Liver (tissue), 9 donors: ENCODE data around the gene SGIP1. TPM values are rescaled to one million over a fixed set of nuclear protein-coding genes. Genes with fewer than 3 reads are reported as not detected.

ENCODE experiments used
- DNase-seq: peaks from one replicate; pipeline ENCODE4 v3.0.0-alpha.2; 2017; ENCODE audit warnings: low spot score
- H3K27ac ChIP-seq, 2 donors: one replicate each; pipeline ENCODE4 v1.7.0; 2013; ENCODE audit warnings: inconsistent platforms in 2 of 2, low read length in 2 of 2, control low read depth in 1 of 2, low read depth in 1 of 2, mild to moderate bottlenecking in 1 of 2
- H3K27me3 ChIP-seq, 4 donors: one replicate each; pipeline versions ENCODE4 v1.6.1 to v1.7.0; 2013; ENCODE audit warnings: low read length in 3 of 4, inconsistent platforms in 1 of 4, mild to moderate bottlenecking in 1 of 4, moderate library complexity in 1 of 4; ENCODE audit not compliant: control insufficient read depth in 4 of 4, insufficient read depth in 4 of 4
- H3K36me3 ChIP-seq, 4 donors: one replicate each; pipeline versions ENCODE4 v1.6.1 to v1.7.0; 2013; ENCODE audit warnings: low read length in 3 of 4, mild to moderate bottlenecking in 3 of 4, low read depth in 1 of 4, moderate library complexity in 1 of 4; ENCODE audit not compliant: control insufficient read depth in 4 of 4, insufficient read depth in 3 of 4
- H3K4me1 ChIP-seq, 4 donors: one replicate each; pipeline versions ENCODE4 v1.6.1 to v1.7.0; 2013; ENCODE audit warnings: low read length in 3 of 4, mild to moderate bottlenecking in 3 of 4, moderate library complexity in 1 of 4; ENCODE audit not compliant: control insufficient read depth in 4 of 4, insufficient read depth in 4 of 4
- H3K4me3 ChIP-seq, 3 donors: one replicate each; pipeline versions ENCODE4 v1.6.1 to v1.7.0; 2013; ENCODE audit warnings: low read length in 3 of 3, control low read depth in 1 of 3, low read depth in 1 of 3, mild to moderate bottlenecking in 1 of 3
- H3K9ac ChIP-seq, 2 donors: one replicate each; pipeline ENCODE4 v1.7.0; 2013; ENCODE audit warnings: low read length in 2 of 2, mild to moderate bottlenecking in 2 of 2, moderate library complexity in 2 of 2, control low read depth in 1 of 2, low read depth in 1 of 2
- H3K9me3 ChIP-seq, 4 donors: one replicate each; pipeline versions ENCODE4 v1.6.1 to v1.7.0; 2013; ENCODE audit warnings: low read length in 3 of 4; ENCODE audit not compliant: control insufficient read depth in 4 of 4
- EGR1 ChIP-seq, 2 donors: IDR thresholded peaks; 2 replicates each; pipeline ENCODE4 v1.6.1; 2016 to 2018; ENCODE audit warnings: antibody characterized with exemption in 2 of 2, low read depth in 2 of 2
- FOXA1 ChIP-seq: IDR thresholded peaks from 2 replicates; pipeline ENCODE4 v1.6.1; 2016; ENCODE audit warnings: antibody characterized with exemption
- FOXA2 ChIP-seq: IDR thresholded peaks from 2 replicates; pipeline ENCODE4 v1.6.1; 2016; ENCODE audit warnings: antibody characterized with exemption
- GABPA ChIP-seq, 2 donors: IDR thresholded peaks in 1 of 2; conservative IDR thresholded peaks in 1 of 2; 2 replicates each; pipeline ENCODE4 v1.6.1; 2016; ENCODE audit warnings: antibody characterized with exemption in 2 of 2, mild to moderate bottlenecking in 1 of 2, moderate library complexity in 1 of 2
- HNF4A ChIP-seq, 2 donors: conservative IDR thresholded peaks; 2 replicates each; pipeline ENCODE4 v1.6.1; 2016; ENCODE audit warnings: antibody characterized with exemption in 2 of 2, mild to moderate bottlenecking in 2 of 2
- HNF4G ChIP-seq: IDR thresholded peaks from 2 replicates; pipeline ENCODE4 v1.6.1; 2016; ENCODE audit warnings: antibody characterized with exemption
- JUND ChIP-seq, 2 donors: IDR thresholded peaks; 2 replicates each; pipeline ENCODE4 v1.6.1; 2016; ENCODE audit warnings: antibody characterized with exemption in 2 of 2
- NR2F2 ChIP-seq: IDR thresholded peaks from 2 replicates; pipeline ENCODE4 v1.6.1; 2016; ENCODE audit warnings: antibody characterized with exemption
- RAD21 ChIP-seq, 2 donors: IDR thresholded peaks; 2 replicates each; pipeline ENCODE4 v1.6.1; 2016; ENCODE audit warnings: antibody characterized with exemption in 2 of 2, mild to moderate bottlenecking in 2 of 2
- RXRA ChIP-seq, 2 donors: IDR thresholded peaks; 2 replicates each; pipeline ENCODE4 v1.6.1; 2017 to 2018; ENCODE audit warnings: antibody characterized with exemption in 2 of 2, mild to moderate bottlenecking in 1 of 2
- SP1 ChIP-seq: IDR thresholded peaks from 2 replicates; pipeline ENCODE4 v1.6.1; 2018; ENCODE audit warnings: antibody characterized with exemption, mild to moderate bottlenecking
- TAF1 ChIP-seq: conservative IDR thresholded peaks from 2 replicates; pipeline ENCODE4 v1.6.1; 2016; ENCODE audit warnings: antibody characterized with exemption, mild to moderate bottlenecking
- YY1 ChIP-seq: IDR thresholded peaks from 2 replicates; pipeline ENCODE4 v1.6.1; 2016; ENCODE audit warnings: antibody characterized with exemption, mild to moderate bottlenecking
- WGBS: extraction: QIAGEN DNeasy Blood & Tissue Kit; methylation state at CpG from one replicate; pipeline ENCODE4 v1.1.7; 2013; 5-methylcytosine and 5-hydroxymethylcytosine counted together
- polyA plus RNA-seq, 2 donors: library from polyadenylated mRNA; stranded (reverse) in 1 of 2; unstranded in 1 of 2; fragments of 200-250 nt in 1 of 2; fragments of >200 nt in 1 of 2; fragmentation: Nextera tagmentation in 1 of 2; extraction: Ambion mirVana in 1 of 2; gene quantifications; one replicate each; pipeline versions ENCODE4 v1.2.1 to v1.2.3, GENCODE V29; 2013 to 2015
- total RNA-seq, 2 donors: library from RNA; depleted of rRNA; stranded (reverse); fragments of >200 nt; gene quantifications; one replicate each; pipeline ENCODE4 v1.2.3, GENCODE V29; 2014
- TF ChIP-seq, protein P1 (sequence below): IDR thresholded peaks from 2 replicates; pipeline ENCODE4 v1.6.1; 2016; ENCODE audit warnings: antibody characterized with exemption
- TF ChIP-seq, protein P2 (sequence below): fragments of 150-350 bp; IDR thresholded peaks from 2 replicates; pipeline ENCODE4 v1.5.1; 2017; ENCODE audit warnings: improper control_type of control experiment, low read depth, low read length; ENCODE audit not compliant: missing input control
- TF ChIP-seq, protein P3 (sequence below): IDR thresholded peaks from 2 replicates; pipeline ENCODE4 v1.6.1; 2016; ENCODE audit warnings: antibody characterized with exemption, mild to moderate bottlenecking
- TF ChIP-seq, protein P4 (sequence below): IDR thresholded peaks from 2 replicates; pipeline ENCODE4 v1.6.1; 2016; ENCODE audit warnings: antibody characterized with exemption
- TF ChIP-seq, protein P5 (sequence below): IDR thresholded peaks from 2 replicates; pipeline ENCODE4 v1.6.1; 2016; ENCODE audit warnings: antibody characterized with exemption
- donor health status: healthy.
- donor health status: healthy.
- donor health status: healthy.
- donor health status: healthy.
- donor health status: healthy.

Gene SGIP1
- total and polyA plus RNA-seq, 4 donors: 0.09 to 2.5 (median 0.38) TPM

DNA sequence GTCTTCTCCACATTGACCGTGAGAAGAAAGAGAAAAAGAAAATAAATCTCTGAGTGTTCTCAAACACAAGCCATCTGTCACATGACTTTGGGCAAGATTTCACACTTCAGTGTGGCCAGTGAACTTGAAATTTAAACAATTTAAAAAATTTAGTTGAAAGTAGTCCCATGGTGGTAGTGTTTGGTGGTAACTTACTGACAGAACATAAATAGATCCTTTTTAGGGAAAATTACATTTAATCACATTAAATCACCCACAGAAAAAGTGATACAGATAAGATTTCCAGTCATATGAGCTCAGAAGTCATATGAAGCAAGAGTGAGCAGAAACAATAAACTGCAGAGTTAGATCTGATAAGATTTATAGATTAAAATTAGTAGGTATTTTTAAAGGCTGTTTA, 31.9 kb upstream of the SGIP1 start:
- TF ChIP-seq EGR1 (IDR thresholded peaks at IDR 0.05; ENCODE audit: low read depth in 2 of 2) (no peak), HNF4A (conservative IDR thresholded peaks at IDR 0.05) (no peak), YY1 (no peak), FOXA1 (no peak), HNF4G (no peak), RAD21 (IDR thresholded peaks at IDR 0.05) (no peak), RXRA (IDR thresholded peaks at IDR 0.05) (no peak), TAF1 (no peak), FOXA2 (no peak), GABPA (IDR thresholded peaks at IDR 0.05 in 1 of 2, conservative IDR thresholded peaks at IDR 0.05 in 1 of 2) (no peak), SP1 (no peak), JUND (IDR thresholded peaks at IDR 0.05) (no peak), NR2F2 (no peak)
- TF ChIP-seq, protein P1, sequence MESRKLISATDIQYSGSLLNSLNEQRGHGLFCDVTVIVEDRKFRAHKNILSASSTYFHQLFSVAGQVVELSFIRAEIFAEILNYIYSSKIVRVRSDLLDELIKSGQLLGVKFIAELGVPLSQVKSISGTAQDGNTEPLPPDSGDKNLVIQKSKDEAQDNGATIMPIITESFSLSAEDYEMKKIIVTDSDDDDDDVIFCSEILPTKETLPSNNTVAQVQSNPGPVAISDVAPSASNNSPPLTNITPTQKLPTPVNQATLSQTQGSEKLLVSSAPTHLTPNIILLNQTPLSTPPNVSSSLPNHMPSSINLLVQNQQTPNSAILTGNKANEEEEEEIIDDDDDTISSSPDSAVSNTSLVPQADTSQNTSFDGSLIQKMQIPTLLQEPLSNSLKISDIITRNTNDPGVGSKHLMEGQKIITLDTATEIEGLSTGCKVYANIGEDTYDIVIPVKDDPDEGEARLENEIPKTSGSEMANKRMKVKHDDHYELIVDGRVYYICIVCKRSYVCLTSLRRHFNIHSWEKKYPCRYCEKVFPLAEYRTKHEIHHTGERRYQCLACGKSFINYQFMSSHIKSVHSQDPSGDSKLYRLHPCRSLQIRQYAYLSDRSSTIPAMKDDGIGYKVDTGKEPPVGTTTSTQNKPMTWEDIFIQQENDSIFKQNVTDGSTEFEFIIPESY: no peak
- TF ChIP-seq, protein P2, sequence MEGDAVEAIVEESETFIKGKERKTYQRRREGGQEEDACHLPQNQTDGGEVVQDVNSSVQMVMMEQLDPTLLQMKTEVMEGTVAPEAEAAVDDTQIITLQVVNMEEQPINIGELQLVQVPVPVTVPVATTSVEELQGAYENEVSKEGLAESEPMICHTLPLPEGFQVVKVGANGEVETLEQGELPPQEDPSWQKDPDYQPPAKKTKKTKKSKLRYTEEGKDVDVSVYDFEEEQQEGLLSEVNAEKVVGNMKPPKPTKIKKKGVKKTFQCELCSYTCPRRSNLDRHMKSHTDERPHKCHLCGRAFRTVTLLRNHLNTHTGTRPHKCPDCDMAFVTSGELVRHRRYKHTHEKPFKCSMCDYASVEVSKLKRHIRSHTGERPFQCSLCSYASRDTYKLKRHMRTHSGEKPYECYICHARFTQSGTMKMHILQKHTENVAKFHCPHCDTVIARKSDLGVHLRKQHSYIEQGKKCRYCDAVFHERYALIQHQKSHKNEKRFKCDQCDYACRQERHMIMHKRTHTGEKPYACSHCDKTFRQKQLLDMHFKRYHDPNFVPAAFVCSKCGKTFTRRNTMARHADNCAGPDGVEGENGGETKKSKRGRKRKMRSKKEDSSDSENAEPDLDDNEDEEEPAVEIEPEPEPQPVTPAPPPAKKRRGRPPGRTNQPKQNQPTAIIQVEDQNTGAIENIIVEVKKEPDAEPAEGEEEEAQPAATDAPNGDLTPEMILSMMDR: no peak
- TF ChIP-seq, protein P3, sequence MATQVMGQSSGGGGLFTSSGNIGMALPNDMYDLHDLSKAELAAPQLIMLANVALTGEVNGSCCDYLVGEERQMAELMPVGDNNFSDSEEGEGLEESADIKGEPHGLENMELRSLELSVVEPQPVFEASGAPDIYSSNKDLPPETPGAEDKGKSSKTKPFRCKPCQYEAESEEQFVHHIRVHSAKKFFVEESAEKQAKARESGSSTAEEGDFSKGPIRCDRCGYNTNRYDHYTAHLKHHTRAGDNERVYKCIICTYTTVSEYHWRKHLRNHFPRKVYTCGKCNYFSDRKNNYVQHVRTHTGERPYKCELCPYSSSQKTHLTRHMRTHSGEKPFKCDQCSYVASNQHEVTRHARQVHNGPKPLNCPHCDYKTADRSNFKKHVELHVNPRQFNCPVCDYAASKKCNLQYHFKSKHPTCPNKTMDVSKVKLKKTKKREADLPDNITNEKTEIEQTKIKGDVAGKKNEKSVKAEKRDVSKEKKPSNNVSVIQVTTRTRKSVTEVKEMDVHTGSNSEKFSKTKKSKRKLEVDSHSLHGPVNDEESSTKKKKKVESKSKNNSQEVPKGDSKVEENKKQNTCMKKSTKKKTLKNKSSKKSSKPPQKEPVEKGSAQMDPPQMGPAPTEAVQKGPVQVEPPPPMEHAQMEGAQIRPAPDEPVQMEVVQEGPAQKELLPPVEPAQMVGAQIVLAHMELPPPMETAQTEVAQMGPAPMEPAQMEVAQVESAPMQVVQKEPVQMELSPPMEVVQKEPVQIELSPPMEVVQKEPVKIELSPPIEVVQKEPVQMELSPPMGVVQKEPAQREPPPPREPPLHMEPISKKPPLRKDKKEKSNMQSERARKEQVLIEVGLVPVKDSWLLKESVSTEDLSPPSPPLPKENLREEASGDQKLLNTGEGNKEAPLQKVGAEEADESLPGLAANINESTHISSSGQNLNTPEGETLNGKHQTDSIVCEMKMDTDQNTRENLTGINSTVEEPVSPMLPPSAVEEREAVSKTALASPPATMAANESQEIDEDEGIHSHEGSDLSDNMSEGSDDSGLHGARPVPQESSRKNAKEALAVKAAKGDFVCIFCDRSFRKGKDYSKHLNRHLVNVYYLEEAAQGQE: no peak
- TF ChIP-seq, protein P4, sequence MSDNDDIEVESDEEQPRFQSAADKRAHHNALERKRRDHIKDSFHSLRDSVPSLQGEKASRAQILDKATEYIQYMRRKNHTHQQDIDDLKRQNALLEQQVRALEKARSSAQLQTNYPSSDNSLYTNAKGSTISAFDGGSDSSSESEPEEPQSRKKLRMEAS: no peak
- TF ChIP-seq, protein P5, sequence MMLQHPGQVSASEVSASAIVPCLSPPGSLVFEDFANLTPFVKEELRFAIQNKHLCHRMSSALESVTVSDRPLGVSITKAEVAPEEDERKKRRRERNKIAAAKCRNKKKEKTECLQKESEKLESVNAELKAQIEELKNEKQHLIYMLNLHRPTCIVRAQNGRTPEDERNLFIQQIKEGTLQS: no peak
- Histone ChIP-seq H3K27ac (no peak overlapping the region), H3K4me3 (no peak overlapping the region), H3K9me3 (no peaks in the 10 kb centered on the region), H3K9ac (no peak overlapping the region), H3K27me3 (peaks cover 0 to 3% (median 0%) of the 10 kb centered on the region in 4 donors), H3K4me1 (no peaks in the 10 kb centered on the region), H3K36me3 (no peaks in the 10 kb centered on the region)
- DNase-seq: no peak
- WGBS: 60% methylated on average over 1 of the region's 1 CpG
